GM12878 (cell line): Measurements from ENCODE around the gene SH2D6. TPM values are rescaled to one million over a fixed set of nuclear protein-coding genes. Genes with fewer than 3 reads are reported as not detected.

Source experiments
- ATAC-seq: fragments of 200-7000 bp; cut with Tn5 transposase; 3 replicates; pipeline ENCODE4 v1.9.1; 2020; ENCODE audit warnings: mild to moderate bottlenecking, moderate library complexity
- BruUV-seq: library from RNA; stranded (reverse); fragments of 400-500 nt; replicated peaks from 2 replicates; lab custom pipeline; 2021; lab: Mats Ljungman, UMichigan
- CTCF ChIA-PET: fragments of 300-600 bp; sonication (Branson Sonifier 250); formaldehyde crosslinking; extraction: SDS; loops from one replicate; lab custom pipeline; 2021; ENCODE audit warnings: inconsistent platforms; lab: Yijun Ruan, JAX
- POLR2A ChIA-PET: fragments of 350-600 bp; formaldehyde crosslinking; extraction: SDS; loops from one replicate; lab custom pipeline; 2021; ENCODE audit warnings: inconsistent platforms; lab: Charles Lee
- RAD21 ChIA-PET: fragments of 300-600 bp; sonication (Branson Sonifier 250); formaldehyde crosslinking; loops from one replicate; lab custom pipeline; 2023; ENCODE audit warnings: antibody characterized with exemption; ENCODE audit not compliant: unreplicated experiment; lab: Charles Lee
- SMC1A ChIA-PET: fragments of 300-600 bp; sonication (Branson Sonifier 250); formaldehyde crosslinking; loops from one replicate; lab custom pipeline; 2023; ENCODE audit not compliant: unreplicated experiment, uncharacterized antibody; lab: Charles Lee
- DNase-seq: peaks from one replicate; pipeline ENCODE4 v3.0.0-alpha.2; 2011; ENCODE audit warnings: low read depth, low spot score
- FAIRE-seq: peaks from 3 replicates; lab custom pipeline; 2011; peaks lifted over from hg19 to GRCh38; lab: Jason Lieb, UNC
- H2AFZ ChIP-seq: 2 replicates; pipeline ENCODE4 v1.6.0; 2011; ENCODE audit warnings: low read depth, low read length, control low read depth; ENCODE audit not compliant: control insufficient read depth
- H3K27ac ChIP-seq: 2 replicates; pipeline ENCODE4 v1.5.1; 2011; ENCODE audit warnings: control low read depth; ENCODE audit not compliant: control insufficient read depth, insufficient read depth
- H3K27me3 ChIP-seq, 2 experiments: replicated peaks in 1 of 2; 2 replicates each; pipeline versions ENCODE4 v1.6.0 to v1.6.1; 2011; ENCODE audit warnings: low read length in 1 of 2; ENCODE audit not compliant: control insufficient read depth in 2 of 2, insufficient read depth in 2 of 2
- H3K36me3 ChIP-seq, 2 experiments: 2 replicates each; pipeline ENCODE4 v1.5.1; 2011; ENCODE audit warnings: low read length in 1 of 2; ENCODE audit not compliant: control insufficient read depth in 2 of 2, insufficient read depth in 2 of 2
- H3K4me1 ChIP-seq: 2 replicates; pipeline ENCODE4 v1.6.1; 2011; ENCODE audit warnings: mild to moderate bottlenecking, low read length, moderate library complexity, mixed read lengths; ENCODE audit not compliant: control insufficient read depth, insufficient read depth
- H3K4me2 ChIP-seq: 2 replicates; pipeline ENCODE4 v1.6.0; 2011; ENCODE audit warnings: control low read depth; ENCODE audit not compliant: control insufficient read depth, insufficient read depth
- H3K4me3 ChIP-seq: fragments of 200-600 bp; sonication (generic); 2 replicates; pipeline ENCODE4 v1.5.1; 2016
- H3K79me2 ChIP-seq: 2 replicates; pipeline ENCODE4 v1.6.0; 2011; ENCODE audit warnings: low read length; ENCODE audit not compliant: control insufficient read depth, insufficient read depth
- H3K9ac ChIP-seq: 2 replicates; pipeline ENCODE4 v1.8.0; 2011; ENCODE audit warnings: low read length, control low read depth, mixed read lengths; ENCODE audit not compliant: control insufficient read depth, insufficient read depth
- H3K9me3 ChIP-seq: replicated peaks from 3 replicates; pipeline ENCODE4 v1.5.1; 2011; ENCODE audit warnings: mild to moderate bottlenecking, low read length; ENCODE audit not compliant: control insufficient read depth, insufficient read depth
- H4K20me1 ChIP-seq: 2 replicates; pipeline ENCODE4 v1.6.0; 2011; ENCODE audit not compliant: control insufficient read depth, insufficient read depth
- BCL11A ChIP-seq: IDR thresholded peaks from 2 replicates; pipeline ENCODE4 v1.6.1; 2011; ENCODE audit warnings: low read depth, low read length
- CBFB ChIP-seq: IDR thresholded peaks from 2 replicates; pipeline ENCODE4 v1.6.1; 2016; ENCODE audit warnings: antibody characterized with exemption, low read depth
- CHD1 ChIP-seq: IDR thresholded peaks from 2 replicates; pipeline ENCODE4 v1.6.1; 2012; ENCODE audit warnings: low read depth, low read length, improper control_type of control experiment
- CHD4 ChIP-seq: fragments of 200-600 bp; sonication (generic); IDR thresholded peaks from 2 replicates; pipeline ENCODE4 v1.6.1; 2016; ENCODE audit warnings: mild to moderate bottlenecking
- ETV6 ChIP-seq, 2 experiments: fragments of 450-650 bp in 1 of 2; IDR thresholded peaks in 1 of 2; conservative IDR thresholded peaks in 1 of 2; 2 replicates each; pipeline ENCODE4 v1.6.1; 2014; ENCODE audit warnings: antibody characterized with exemption in 1 of 2, borderline replicate concordance in 1 of 2, low read depth in 1 of 2, mild to moderate bottlenecking in 1 of 2, moderate library complexity in 1 of 2
- HDAC6 ChIP-seq: fragments of 200-600 bp; sonication (generic); IDR thresholded peaks from one replicate; pipeline ENCODE4 v1.8.0; 2017; ENCODE audit warnings: antibody characterized with exemption; ENCODE audit not compliant: unreplicated experiment
- HSF1 ChIP-seq: fragments of 150-350 bp; IDR thresholded peaks from 2 replicates; pipeline ENCODE4 v1.6.1; 2014; ENCODE audit warnings: mild to moderate bottlenecking, low read depth, low read length
- MAX ChIP-seq: IDR thresholded peaks from 2 replicates; pipeline ENCODE4 v1.6.1; 2012; ENCODE audit warnings: low read depth, low read length, improper control_type of control experiment
- PKNOX1 ChIP-seq: fragments of 450-650 bp; IDR thresholded peaks from 2 replicates; pipeline ENCODE4 v1.6.1; 2016; ENCODE audit warnings: mild to moderate bottlenecking
- RFX5 ChIP-seq: IDR thresholded peaks from 2 replicates; pipeline ENCODE4 v1.6.1; 2011; ENCODE audit warnings: low read depth, low read length, improper control_type of control experiment
- SREBF2 ChIP-seq: IDR thresholded peaks from 2 replicates; pipeline ENCODE4 v1.6.1; 2012; ENCODE audit warnings: mild to moderate bottlenecking, low read length
- STAT1 ChIP-seq: fragments of 450-650 bp; conservative IDR thresholded peaks from 2 replicates; pipeline ENCODE4 v1.6.1; 2014; ENCODE audit warnings: antibody characterized with exemption, mild to moderate bottlenecking
- STAT3 ChIP-seq: IDR thresholded peaks from 2 replicates; pipeline ENCODE4 v1.6.1; 2011; ENCODE audit warnings: low read depth, low read length, improper control_type of control experiment
- WGBS: methylation state at CpG from one replicate; pipeline ENCODE4 v1.1.6; 2016; ENCODE audit warnings: low lambda C conversion rate; ENCODE audit not compliant: insufficient replicate concordance, insufficient coverage; ENCODE audit errors: missing lambda C conversion rate; 5-methylcytosine and 5-hydroxymethylcytosine counted together
- in situ Hi-C: fragments of 300-500 bp; cut with MboI; formaldehyde crosslinking; loops from 9 replicates; pipeline ENCODE4 v1.14.3; 2018; ENCODE audit warnings: mixed read lengths
- intact Hi-C: fragments of 100-400 bp; cut with micrococcal nuclease; formaldehyde crosslinking; loops from one replicate; pipeline ENCODE4 v1.14.2; 2022; ENCODE audit not compliant: unreplicated experiment
- polyA plus RNA-seq, 11 experiments: library from polyadenylated mRNA; depleted of rRNA in 4 of 11; unstranded in 6 of 11; stranded (reverse) in 5 of 11; fragments of >200 nt; fragmentation: Nextera tagmentation in 4 of 11; fragmentation: Illumina TruSeq in 1 of 11; extraction: Ambion mirVana in 4 of 11; extraction: Trizol in 1 of 11; gene quantifications; 1 replicate in 1 of 11; 2 replicates in 10 of 11; pipeline versions ENCODE4 v1.2.1 to v1.2.3, GENCODE V29; 2011 to 2016; ENCODE audit warnings: inconsistent platforms in 2 of 11, missing spikeins in 2 of 11, low read depth in 1 of 11
- total RNA-seq, 4 experiments: library from RNA; depleted of rRNA in 3 of 4; stranded (reverse); fragments of >200 nt in 3 of 4; fragmentation: Illumina TruSeq in 1 of 4; extraction: Trizol in 1 of 4; gene quantifications; 2 replicates each; pipeline versions ENCODE4 v1.2.1 to v1.2.3, GENCODE V29; 2013 to 2021

The SH2D6 gene
- total and polyA plus RNA-seq, 10 of the 15 experiments (the other 5 are each of a cell fraction or from before 2014, with no cell fraction given): 0.23 to 0.59 (median 0.34) TPM; not detected in 6

DNA sequence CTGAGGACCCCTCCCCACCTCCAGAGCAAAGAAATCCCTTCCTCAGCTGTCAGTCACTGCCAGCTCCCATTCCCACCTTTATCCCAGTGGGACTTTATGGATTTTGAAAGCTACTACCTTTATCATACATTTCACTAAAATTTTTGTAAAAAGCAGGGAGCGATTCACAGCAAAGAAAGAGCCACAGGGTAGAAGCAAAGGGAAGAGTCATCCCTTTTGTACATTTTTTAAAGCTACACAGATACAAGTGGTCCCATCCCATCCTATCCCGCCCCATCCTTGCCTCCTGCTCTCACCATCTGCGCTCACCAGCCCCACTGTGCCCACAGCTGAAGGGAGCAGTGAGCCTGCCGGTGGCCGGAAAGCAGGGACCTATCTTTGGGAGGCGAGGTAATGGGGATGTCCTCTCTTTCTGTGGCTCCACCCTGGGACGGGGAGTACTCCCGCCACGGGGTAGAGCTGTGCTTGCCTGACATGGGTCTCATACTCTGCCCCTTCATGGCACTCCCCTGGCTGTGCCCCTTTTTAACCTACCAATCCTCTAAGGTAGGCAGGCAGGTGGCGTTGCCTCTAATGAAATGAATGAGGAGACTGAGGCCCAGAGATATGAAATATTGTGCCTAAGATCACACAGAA, 13.2 kb downstream of the SH2D6 start:
- no TSS peak for BruUV-seq
- no peaks in the 10 kb centered on the region for H4K20me1 ChIP-seq
- in situ Hi-C loops (no loop called here), intact Hi-C loops (no loop called here)
- no peaks in the 10 kb centered on the region for H3K79me2 ChIP-seq
- no peak overlapping the region for H3K4me2 ChIP-seq
- ChIA-PET RAD21 (no interaction called here), CTCF (interaction anchor here (1.0 to 1.3 kb wide), 3 partner anchors 12 to 129 kb away, joined by 3 to 5 read pairs (median 5); no protein-coding TSS in a partner anchor), SMC1A (interaction anchor here (1.4 kb wide), 1 partner anchor 12 kb away, joined by 7 read pairs; the partner anchor contains the start of gene SH2D6), POLR2A (interaction anchor here (0.5 to 0.7 kb wide), 2 partner anchors 13 to 107 kb away, joined by 3 read pairs; partner anchors contain the start of gene MAT2A)
- H3K27ac ChIP-seq: no peak overlapping the region
- no peaks in the 10 kb centered on the region for H3K27me3 ChIP-seq
- no peak overlapping the region for H3K9ac ChIP-seq
- H3K36me3 ChIP-seq: no peaks in the 10 kb centered on the region
- H2AFZ ChIP-seq: no peak overlapping the region
- ATAC-seq (no peak), FAIRE-seq (no peak), DNase-seq (no peak)
- TF ChIP-seq MAX (no peak), HSF1 (no peak), SREBF2 (no peak), RFX5 (no peak), STAT1 (no peak), HDAC6 (no peak), CHD4 (no peak), PKNOX1 (no peak), CHD1 (no peak), CBFB (no peak), BCL11A (no peak), ETV6 (conservative IDR thresholded peaks at IDR 0.05 in 1 of 2, IDR thresholded peaks at IDR 0.05 in 1 of 2; ENCODE audit: borderline replicate concordance in 1 of 2, low read depth in 1 of 2) (no peak), STAT3 (no peak)
- no peaks in the 10 kb centered on the region for H3K9me3 ChIP-seq
- H3K4me1 ChIP-seq: no peaks in the 10 kb centered on the region
- 47% methylated on average over 10 of the region's 10 CpGs for WGBS
- no peak overlapping the region for H3K4me3 ChIP-seq
